Liver (tissue), 9 donors: Measurements from ENCODE around the gene CENPU. TPM values are rescaled to one million over a fixed set of nuclear protein-coding genes. Genes with fewer than 3 reads are reported as not detected.

Experiments
- DNase-seq: peaks from one replicate; pipeline ENCODE4 v3.0.0-alpha.2; 2017; ENCODE audit warnings: low spot score
- H3K27ac ChIP-seq, 2 donors: one replicate each; pipeline ENCODE4 v1.7.0; 2013; ENCODE audit warnings: inconsistent platforms in 2 of 2, low read length in 2 of 2, control low read depth in 1 of 2, low read depth in 1 of 2, mild to moderate bottlenecking in 1 of 2
- H3K27me3 ChIP-seq, 4 donors: one replicate each; pipeline versions ENCODE4 v1.6.1 to v1.7.0; 2013; ENCODE audit warnings: low read length in 3 of 4, inconsistent platforms in 1 of 4, mild to moderate bottlenecking in 1 of 4, moderate library complexity in 1 of 4; ENCODE audit not compliant: control insufficient read depth in 4 of 4, insufficient read depth in 4 of 4
- H3K36me3 ChIP-seq, 4 donors: one replicate each; pipeline versions ENCODE4 v1.6.1 to v1.7.0; 2013; ENCODE audit warnings: low read length in 3 of 4, mild to moderate bottlenecking in 3 of 4, low read depth in 1 of 4, moderate library complexity in 1 of 4; ENCODE audit not compliant: control insufficient read depth in 4 of 4, insufficient read depth in 3 of 4
- H3K4me1 ChIP-seq, 4 donors: one replicate each; pipeline versions ENCODE4 v1.6.1 to v1.7.0; 2013; ENCODE audit warnings: low read length in 3 of 4, mild to moderate bottlenecking in 3 of 4, moderate library complexity in 1 of 4; ENCODE audit not compliant: control insufficient read depth in 4 of 4, insufficient read depth in 4 of 4
- H3K4me3 ChIP-seq, 3 donors: one replicate each; pipeline versions ENCODE4 v1.6.1 to v1.7.0; 2013; ENCODE audit warnings: low read length in 3 of 3, control low read depth in 1 of 3, low read depth in 1 of 3, mild to moderate bottlenecking in 1 of 3
- H3K9ac ChIP-seq, 2 donors: one replicate each; pipeline ENCODE4 v1.7.0; 2013; ENCODE audit warnings: low read length in 2 of 2, mild to moderate bottlenecking in 2 of 2, moderate library complexity in 2 of 2, control low read depth in 1 of 2, low read depth in 1 of 2
- H3K9me3 ChIP-seq, 4 donors: one replicate each; pipeline versions ENCODE4 v1.6.1 to v1.7.0; 2013; ENCODE audit warnings: low read length in 3 of 4; ENCODE audit not compliant: control insufficient read depth in 4 of 4
- EGR1 ChIP-seq, 2 donors: IDR thresholded peaks; 2 replicates each; pipeline ENCODE4 v1.6.1; 2016 to 2018; ENCODE audit warnings: antibody characterized with exemption in 2 of 2, low read depth in 2 of 2
- FOXA1 ChIP-seq: IDR thresholded peaks from 2 replicates; pipeline ENCODE4 v1.6.1; 2016; ENCODE audit warnings: antibody characterized with exemption
- FOXA2 ChIP-seq: IDR thresholded peaks from 2 replicates; pipeline ENCODE4 v1.6.1; 2016; ENCODE audit warnings: antibody characterized with exemption
- HNF4A ChIP-seq, 2 donors: conservative IDR thresholded peaks; 2 replicates each; pipeline ENCODE4 v1.6.1; 2016; ENCODE audit warnings: antibody characterized with exemption in 2 of 2, mild to moderate bottlenecking in 2 of 2
- HNF4G ChIP-seq: IDR thresholded peaks from 2 replicates; pipeline ENCODE4 v1.6.1; 2016; ENCODE audit warnings: antibody characterized with exemption
- JUND ChIP-seq, 2 donors: IDR thresholded peaks; 2 replicates each; pipeline ENCODE4 v1.6.1; 2016; ENCODE audit warnings: antibody characterized with exemption in 2 of 2
- SP1 ChIP-seq: IDR thresholded peaks from 2 replicates; pipeline ENCODE4 v1.6.1; 2018; ENCODE audit warnings: antibody characterized with exemption, mild to moderate bottlenecking
- TAF1 ChIP-seq: conservative IDR thresholded peaks from 2 replicates; pipeline ENCODE4 v1.6.1; 2016; ENCODE audit warnings: antibody characterized with exemption, mild to moderate bottlenecking
- YY1 ChIP-seq: IDR thresholded peaks from 2 replicates; pipeline ENCODE4 v1.6.1; 2016; ENCODE audit warnings: antibody characterized with exemption, mild to moderate bottlenecking
- WGBS: extraction: QIAGEN DNeasy Blood & Tissue Kit; methylation state at CpG from one replicate; pipeline ENCODE4 v1.1.7; 2013; 5-methylcytosine and 5-hydroxymethylcytosine counted together
- polyA plus RNA-seq, 2 donors: library from polyadenylated mRNA; stranded (reverse) in 1 of 2; unstranded in 1 of 2; fragments of 200-250 nt in 1 of 2; fragments of >200 nt in 1 of 2; fragmentation: Nextera tagmentation in 1 of 2; extraction: Ambion mirVana in 1 of 2; gene quantifications; one replicate each; pipeline versions ENCODE4 v1.2.1 to v1.2.3, GENCODE V29; 2013 to 2015
- total RNA-seq, 2 donors: library from RNA; depleted of rRNA; stranded (reverse); fragments of >200 nt; gene quantifications; one replicate each; pipeline ENCODE4 v1.2.3, GENCODE V29; 2014
- TF ChIP-seq, protein P1 (sequence below): IDR thresholded peaks from 2 replicates; pipeline ENCODE4 v1.6.1; 2016; ENCODE audit warnings: antibody characterized with exemption, mild to moderate bottlenecking
- TF ChIP-seq, protein P2 (sequence below): IDR thresholded peaks from 2 replicates; pipeline ENCODE4 v1.6.1; 2016; ENCODE audit warnings: antibody characterized with exemption
- TF ChIP-seq, protein P3 (sequence below): IDR thresholded peaks from 2 replicates; pipeline ENCODE4 v1.6.1; 2016; ENCODE audit warnings: antibody characterized with exemption
- donor health status: healthy.
- donor health status: healthy.
- donor health status: healthy.
- donor health status: healthy.
- donor health status: healthy.

CENPU gene
- total and polyA plus RNA-seq, 4 donors: 1.2 to 22.0 (median 1.8) TPM

DNA sequence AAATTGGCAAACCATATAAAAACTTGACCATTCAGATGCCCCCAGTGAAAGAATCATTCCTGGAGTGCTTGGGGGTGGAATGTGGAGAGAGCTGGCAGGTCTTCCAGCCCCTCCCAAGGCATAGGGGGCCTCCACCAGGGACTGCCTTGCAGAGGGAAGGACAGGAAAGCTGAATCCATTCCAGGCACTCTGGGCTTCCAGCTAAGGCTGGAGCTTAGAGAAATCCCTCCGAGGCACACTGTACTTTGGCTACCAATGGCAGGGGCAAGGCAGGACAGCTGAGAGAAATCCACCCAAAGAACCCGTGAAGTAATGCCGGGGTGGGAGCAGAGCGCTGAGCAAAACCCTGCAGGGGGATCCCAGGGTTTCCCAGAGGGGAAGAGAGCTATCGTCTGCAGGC lies 4.0 kb downstream of the CENPU start:
- Histone ChIP-seq H3K27ac (no peak overlapping the region), H3K9ac (no peak overlapping the region), H3K4me3 (no peak overlapping the region), H3K4me1 (peaks cover 0 to 14% (median 11%) of the 10 kb centered on the region in 4 donors), H3K9me3 (no peaks in the 10 kb centered on the region), H3K36me3 (peaks cover 0 to 1% (median 0%) of the 10 kb centered on the region in 4 donors), H3K27me3 (no peaks in the 10 kb centered on the region)
- 86% methylated on average over 5 of the region's 5 CpGs for WGBS
- TF ChIP-seq HNF4G: no peak
- no peak for TF ChIP-seq TAF1
- TF ChIP-seq YY1: no peak
- TF ChIP-seq FOXA2: no peak
- no peak for TF ChIP-seq FOXA1
- TF ChIP-seq SP1: no peak
- TF ChIP-seq, protein P1, sequence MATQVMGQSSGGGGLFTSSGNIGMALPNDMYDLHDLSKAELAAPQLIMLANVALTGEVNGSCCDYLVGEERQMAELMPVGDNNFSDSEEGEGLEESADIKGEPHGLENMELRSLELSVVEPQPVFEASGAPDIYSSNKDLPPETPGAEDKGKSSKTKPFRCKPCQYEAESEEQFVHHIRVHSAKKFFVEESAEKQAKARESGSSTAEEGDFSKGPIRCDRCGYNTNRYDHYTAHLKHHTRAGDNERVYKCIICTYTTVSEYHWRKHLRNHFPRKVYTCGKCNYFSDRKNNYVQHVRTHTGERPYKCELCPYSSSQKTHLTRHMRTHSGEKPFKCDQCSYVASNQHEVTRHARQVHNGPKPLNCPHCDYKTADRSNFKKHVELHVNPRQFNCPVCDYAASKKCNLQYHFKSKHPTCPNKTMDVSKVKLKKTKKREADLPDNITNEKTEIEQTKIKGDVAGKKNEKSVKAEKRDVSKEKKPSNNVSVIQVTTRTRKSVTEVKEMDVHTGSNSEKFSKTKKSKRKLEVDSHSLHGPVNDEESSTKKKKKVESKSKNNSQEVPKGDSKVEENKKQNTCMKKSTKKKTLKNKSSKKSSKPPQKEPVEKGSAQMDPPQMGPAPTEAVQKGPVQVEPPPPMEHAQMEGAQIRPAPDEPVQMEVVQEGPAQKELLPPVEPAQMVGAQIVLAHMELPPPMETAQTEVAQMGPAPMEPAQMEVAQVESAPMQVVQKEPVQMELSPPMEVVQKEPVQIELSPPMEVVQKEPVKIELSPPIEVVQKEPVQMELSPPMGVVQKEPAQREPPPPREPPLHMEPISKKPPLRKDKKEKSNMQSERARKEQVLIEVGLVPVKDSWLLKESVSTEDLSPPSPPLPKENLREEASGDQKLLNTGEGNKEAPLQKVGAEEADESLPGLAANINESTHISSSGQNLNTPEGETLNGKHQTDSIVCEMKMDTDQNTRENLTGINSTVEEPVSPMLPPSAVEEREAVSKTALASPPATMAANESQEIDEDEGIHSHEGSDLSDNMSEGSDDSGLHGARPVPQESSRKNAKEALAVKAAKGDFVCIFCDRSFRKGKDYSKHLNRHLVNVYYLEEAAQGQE: no peak
- no peak for DNase-seq

DNA sequence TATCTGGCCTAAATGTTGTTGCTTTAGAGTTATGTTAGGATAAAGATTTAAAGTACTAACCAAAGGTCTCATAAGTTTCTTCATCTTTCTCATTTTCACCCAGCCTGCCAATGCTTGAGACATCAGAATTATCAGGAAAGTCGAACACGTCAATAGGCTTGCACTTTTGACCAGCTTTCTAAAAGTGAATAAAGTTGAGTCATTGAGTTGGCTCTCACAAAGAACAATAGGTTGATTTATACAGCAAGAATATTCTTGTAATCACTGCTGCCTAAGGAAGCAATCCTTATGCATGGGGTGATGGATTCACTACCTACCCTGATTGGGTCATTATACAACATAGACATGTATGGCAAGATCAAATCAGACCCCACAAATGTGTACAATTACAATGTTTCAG lies 5.0 kb downstream of the CENPU start:
- 58% methylated on average over 2 of the region's 2 CpGs for WGBS
- Histone ChIP-seq H3K4me1 (peaks cover 0 to 11% (median 8%) of the 10 kb centered on the region in 4 donors), H3K27me3 (no peaks in the 10 kb centered on the region), H3K27ac (no peak overlapping the region), H3K9ac (no peak overlapping the region), H3K9me3 (no peaks in the 10 kb centered on the region), H3K36me3 (peaks cover 0 to 1% (median 0%) of the 10 kb centered on the region in 4 donors), H3K4me3 (no peak overlapping the region)
- DNase-seq: no peak
- TF ChIP-seq JUND (IDR thresholded peaks at IDR 0.05) (no peak), HNF4A (conservative IDR thresholded peaks at IDR 0.05) (peak in 1 of 2 donors; percentile 13), YY1 (no peak), TAF1 (no peak)

DNA sequence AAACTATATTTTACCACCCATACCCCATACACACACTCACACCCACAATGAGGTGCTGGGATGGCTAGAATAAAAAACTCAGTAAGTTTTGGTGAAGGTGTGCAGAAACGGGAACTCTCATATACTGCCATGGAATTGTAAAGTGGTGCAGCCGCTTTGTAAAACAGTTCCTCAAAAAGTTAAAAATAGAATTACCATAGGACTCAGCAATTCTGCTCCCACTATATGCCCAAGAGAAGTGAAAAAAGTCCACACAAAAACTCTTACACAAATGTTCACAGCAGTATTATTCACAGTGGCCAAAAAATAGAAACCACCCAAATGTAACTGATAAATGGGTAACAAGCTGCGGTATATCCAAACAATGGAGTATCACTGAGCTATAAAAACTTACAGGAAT lies 6.5 kb downstream of the CENPU start:
- WGBS: 93% methylated on average over 3 of the region's 3 CpGs
- H3K27ac ChIP-seq: no peak overlapping the region
- H3K9ac ChIP-seq: no peak overlapping the region
- H3K27me3 ChIP-seq: no peaks in the 10 kb centered on the region
- peaks cover 0 to 1% (median 0%) of the 10 kb centered on the region in 4 donors for H3K36me3 ChIP-seq
- no peaks in the 10 kb centered on the region for H3K4me1 ChIP-seq
- H3K4me3 ChIP-seq: no peak overlapping the region
- H3K9me3 ChIP-seq: no peaks in the 10 kb centered on the region
- TF ChIP-seq JUND (IDR thresholded peaks at IDR 0.05): no peak
- TF ChIP-seq SP1: no peak
- TF ChIP-seq, protein P2, sequence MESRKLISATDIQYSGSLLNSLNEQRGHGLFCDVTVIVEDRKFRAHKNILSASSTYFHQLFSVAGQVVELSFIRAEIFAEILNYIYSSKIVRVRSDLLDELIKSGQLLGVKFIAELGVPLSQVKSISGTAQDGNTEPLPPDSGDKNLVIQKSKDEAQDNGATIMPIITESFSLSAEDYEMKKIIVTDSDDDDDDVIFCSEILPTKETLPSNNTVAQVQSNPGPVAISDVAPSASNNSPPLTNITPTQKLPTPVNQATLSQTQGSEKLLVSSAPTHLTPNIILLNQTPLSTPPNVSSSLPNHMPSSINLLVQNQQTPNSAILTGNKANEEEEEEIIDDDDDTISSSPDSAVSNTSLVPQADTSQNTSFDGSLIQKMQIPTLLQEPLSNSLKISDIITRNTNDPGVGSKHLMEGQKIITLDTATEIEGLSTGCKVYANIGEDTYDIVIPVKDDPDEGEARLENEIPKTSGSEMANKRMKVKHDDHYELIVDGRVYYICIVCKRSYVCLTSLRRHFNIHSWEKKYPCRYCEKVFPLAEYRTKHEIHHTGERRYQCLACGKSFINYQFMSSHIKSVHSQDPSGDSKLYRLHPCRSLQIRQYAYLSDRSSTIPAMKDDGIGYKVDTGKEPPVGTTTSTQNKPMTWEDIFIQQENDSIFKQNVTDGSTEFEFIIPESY: no peak
- TF ChIP-seq EGR1 (IDR thresholded peaks at IDR 0.05; ENCODE audit: low read depth in 2 of 2): no peak
- no peak for TF ChIP-seq TAF1
- TF ChIP-seq, protein P3, sequence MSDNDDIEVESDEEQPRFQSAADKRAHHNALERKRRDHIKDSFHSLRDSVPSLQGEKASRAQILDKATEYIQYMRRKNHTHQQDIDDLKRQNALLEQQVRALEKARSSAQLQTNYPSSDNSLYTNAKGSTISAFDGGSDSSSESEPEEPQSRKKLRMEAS: no peak
- TF ChIP-seq FOXA2: no peak
- TF ChIP-seq FOXA1: no peak
- no peak for DNase-seq
